GM19452 (cell line): Measurements from ENCODE around the gene CCDC116.
"Not testable (repeated sequence)": the region's sequence is repeated elsewhere in the genome, so short reads cannot be mapped to it uniquely, and the experiment has no call there.

Experiments
- ATAC-seq: cut with Tn5 transposase; IDR thresholded peaks from one replicate; pipeline ENCODE4 v1.9.1; 2021; ENCODE audit not compliant: unreplicated experiment

Gene CCDC116

GRCh38 chr22:21629255-21630149 lies 3.1 kb upstream of the CCDC116 start, which contains the start of gene YDJC:
Gene YDJC, minus strand, starts transcription at chr22:21630022. Its CDS starts 8 bp downstream, at chr22:21630014.
- ATAC-seq = peak; percentile 74

GRCh38 chr22:21631025-21631424 lies 1.5 kb upstream of the CCDC116 start:
- no peak for ATAC-seq

- ATAC-seq = no peak
Measured at GRCh38 chr22:21632931-21633330, 371 bp downstream of the CCDC116 start.

- ATAC-seq = no peak
Measured at GRCh38 chr22:21633481-21633880, 921 bp downstream of the CCDC116 start.

- no peak for ATAC-seq
Measured at GRCh38 chr22:21634081-21634480, 1.5 kb downstream of the CCDC116 start.

- ATAC-seq = no peak
Measured at GRCh38 chr22:21634844-21635243, 2.3 kb downstream of the CCDC116 start.

- ATAC-seq = no peak
Measured at GRCh38 chr22:21635771-21636510, 3.4 kb downstream of the CCDC116 start.

GRCh38 chr22:21636629-21637218 lies 4.2 kb downstream of the CCDC116 start:
- ATAC-seq = no peak

- not testable (repeated sequence) for ATAC-seq
Measured at GRCh38 chr22:21637450-21637849, 4.9 kb downstream of the CCDC116 start.

GRCh38 chr22:21639359-21639758 lies 6.8 kb downstream of the CCDC116 start:
- ATAC-seq = no peak

- no peak for ATAC-seq
Measured at GRCh38 chr22:21640810-21641209, 8.2 kb downstream of the CCDC116 start.

- ATAC-seq = peak; percentile 17
Measured at GRCh38 chr22:21641417-21641788, 8.8 kb downstream of the CCDC116 start.

- ATAC-seq = peak; percentile 92
Measured at GRCh38 chr22:21641789-21642583, 9.4 kb downstream of the CCDC116 start, which contains the start of gene SDF2L1. Gene SDF2L1, plus strand, starts transcription at chr22:21642302. Its CDS starts 35 bp downstream, at chr22:21642337.

GRCh38 chr22:21642584-21643448 lies 10.3 kb downstream of the CCDC116 start:
- no peak for ATAC-seq

GRCh38 chr22:21643533-21644357 lies 11.2 kb downstream of the CCDC116 start:
- ATAC-seq = no peak

GRCh38 chr22:21645513-21645912 lies 13.0 kb downstream of the CCDC116 start:
- ATAC-seq = not testable (repeated sequence)

GRCh38 chr22:21646608-21647590 lies 14.3 kb downstream of the CCDC116 start:
- no peak for ATAC-seq

GRCh38 chr22:21650280-21650679 lies 17.7 kb downstream of the CCDC116 start:
- no peak for ATAC-seq
